Endodermal cell (in vitro differentiated cells): ENCODE results near the gene ENDOV. TPM values are rescaled to one million over a fixed set of nuclear protein-coding genes. Genes with fewer than 3 reads are reported as not detected.

Experiments used
- DNase-seq: peaks from one replicate; pipeline ENCODE4 v3.0.0-alpha.2; 2017
- H3K27ac ChIP-seq: 2 replicates; pipeline ENCODE4 v1.5.1; 2013; ENCODE audit warnings: mild to moderate bottlenecking, low read depth, low read length, moderate library complexity
- H3K27me3 ChIP-seq: 2 replicates; pipeline ENCODE4 v1.6.1; 2013; ENCODE audit warnings: mild to moderate bottlenecking, low read length, moderate library complexity; ENCODE audit not compliant: insufficient read depth, control insufficient read depth, poor library complexity, severe bottlenecking
- H3K36me3 ChIP-seq: 2 replicates; pipeline ENCODE4 v1.7.0; 2013; ENCODE audit warnings: mild to moderate bottlenecking, low read length, moderate library complexity; ENCODE audit not compliant: control insufficient read depth, insufficient read depth
- H3K4me1 ChIP-seq: one replicate; pipeline ENCODE4 v1.7.0; 2013; ENCODE audit warnings: low read length; ENCODE audit not compliant: control insufficient read depth, insufficient read depth
- H3K4me3 ChIP-seq: 2 replicates; pipeline ENCODE4 v1.5.1; 2013; ENCODE audit warnings: mild to moderate bottlenecking, low read length, moderate library complexity
- H3K9ac ChIP-seq: 2 replicates; pipeline ENCODE4 v1.6.1; 2013; ENCODE audit warnings: mild to moderate bottlenecking, low read length, moderate library complexity; ENCODE audit not compliant: poor library complexity, severe bottlenecking; ENCODE audit errors: extremely low read depth
- H3K9me3 ChIP-seq: 2 replicates; pipeline ENCODE4 v1.6.1; 2013; ENCODE audit warnings: mild to moderate bottlenecking, low read length, moderate library complexity; ENCODE audit not compliant: control insufficient read depth
- H3K27ac Mint-ChIP-seq: 2 replicates; pipeline ENCODE4 v1.8.0; 2020; ENCODE audit warnings: mixed read lengths
- H3K27me3 Mint-ChIP-seq: 2 replicates; pipeline ENCODE4 v1.8.0; 2021; ENCODE audit warnings: mild to moderate bottlenecking, mixed read lengths; ENCODE audit not compliant: insufficient read depth
- H3K36me3 Mint-ChIP-seq: 2 replicates; pipeline ENCODE4 v1.8.0; 2020; ENCODE audit warnings: low read depth, mixed read lengths
- H3K4me1 Mint-ChIP-seq: 2 replicates; pipeline ENCODE4 v1.8.0; 2020; ENCODE audit warnings: mixed read lengths
- H3K4me3 Mint-ChIP-seq: 2 replicates; pipeline ENCODE4 v1.8.0; 2020; ENCODE audit warnings: mild to moderate bottlenecking, moderate library complexity, mixed read lengths
- H3K9me3 Mint-ChIP-seq: 2 replicates; pipeline ENCODE4 v1.8.0; 2020; ENCODE audit warnings: mild to moderate bottlenecking, mixed read lengths
- WGBS, 2 experiments: methylation state at CpG; one replicate each; pipeline versions ENCODE4 v1.1.5 to v1.1.7; 2013; ENCODE audit warnings: missing lambda C conversion rate in 2 of 2, mixed read lengths in 1 of 2; ENCODE audit not compliant: insufficient coverage in 1 of 2, insufficient read length in 1 of 2; 5-methylcytosine and 5-hydroxymethylcytosine counted together
- total RNA-seq, 2 donors: library from RNA; stranded (reverse); fragmentation: NEBNext Ultra II Directional in 1 of 2; extraction: Animal tissue kit (Norgen Biotek cat#: 25700) in 1 of 2; gene quantifications; 2 replicates in 1 of 2; 3 replicates in 1 of 2; pipeline ENCODE4 v1.2.1, GENCODE V29; 2021
- TF ChIP-seq, protein P1 (sequence below): fragments of 200-600 bp; sonication (generic); conservative IDR thresholded peaks from 2 replicates; pipeline ENCODE4 v1.5.0; 2021; ENCODE audit warnings: antibody characterized with exemption, mild to moderate bottlenecking

Gene ENDOV
- total RNA-seq, 2 donors from 2014 or later: 38.8 to 47.1 TPM

DNA sequence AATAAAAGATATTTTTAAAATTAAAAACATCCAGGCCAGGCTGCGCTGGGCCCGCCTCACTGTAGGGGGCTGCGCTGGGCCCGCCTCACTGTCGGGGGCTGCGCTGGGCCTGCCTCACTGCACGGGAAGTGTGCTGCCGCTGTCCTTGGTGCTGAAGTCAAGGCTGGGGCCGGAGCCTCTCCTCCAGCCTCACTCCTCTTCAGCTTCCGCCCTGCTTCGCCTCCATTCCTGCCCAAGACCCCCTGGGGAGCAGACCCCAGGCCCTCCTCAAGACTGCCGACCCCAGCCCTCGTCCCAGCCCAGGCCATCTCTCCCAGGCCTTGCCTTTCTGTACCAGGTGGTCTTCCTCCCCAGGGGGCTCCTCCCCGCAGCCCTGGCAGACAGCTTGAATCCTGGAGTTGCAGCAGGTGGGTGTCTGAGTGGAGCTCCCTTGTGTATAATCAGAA lies 26.2 kb downstream of the ENDOV start:
- Mint-ChIP-seq H3K9me3 (no peaks in the 10 kb centered on the region), H3K36me3 (no peaks in the 10 kb centered on the region), H3K27ac (no peak overlapping the region), H3K4me3 (no peak overlapping the region), H3K4me1 (no peaks in the 10 kb centered on the region), H3K27me3 (peaks cover 17% of the 10 kb centered on the region)
- H3K27me3 ChIP-seq: peaks cover 32% of the 10 kb centered on the region
- TF ChIP-seq, protein P1, sequence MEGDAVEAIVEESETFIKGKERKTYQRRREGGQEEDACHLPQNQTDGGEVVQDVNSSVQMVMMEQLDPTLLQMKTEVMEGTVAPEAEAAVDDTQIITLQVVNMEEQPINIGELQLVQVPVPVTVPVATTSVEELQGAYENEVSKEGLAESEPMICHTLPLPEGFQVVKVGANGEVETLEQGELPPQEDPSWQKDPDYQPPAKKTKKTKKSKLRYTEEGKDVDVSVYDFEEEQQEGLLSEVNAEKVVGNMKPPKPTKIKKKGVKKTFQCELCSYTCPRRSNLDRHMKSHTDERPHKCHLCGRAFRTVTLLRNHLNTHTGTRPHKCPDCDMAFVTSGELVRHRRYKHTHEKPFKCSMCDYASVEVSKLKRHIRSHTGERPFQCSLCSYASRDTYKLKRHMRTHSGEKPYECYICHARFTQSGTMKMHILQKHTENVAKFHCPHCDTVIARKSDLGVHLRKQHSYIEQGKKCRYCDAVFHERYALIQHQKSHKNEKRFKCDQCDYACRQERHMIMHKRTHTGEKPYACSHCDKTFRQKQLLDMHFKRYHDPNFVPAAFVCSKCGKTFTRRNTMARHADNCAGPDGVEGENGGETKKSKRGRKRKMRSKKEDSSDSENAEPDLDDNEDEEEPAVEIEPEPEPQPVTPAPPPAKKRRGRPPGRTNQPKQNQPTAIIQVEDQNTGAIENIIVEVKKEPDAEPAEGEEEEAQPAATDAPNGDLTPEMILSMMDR: peak; percentile 56
- no peaks in the 10 kb centered on the region for H3K9me3 ChIP-seq
- WGBS, 2 experiments: 16 to 22% methylated on average over 6 to 14 of the region's 14 CpGs
- H3K9ac ChIP-seq: no peak overlapping the region
- DNase-seq: peak; percentile 98
- no peak overlapping the region for H3K27ac ChIP-seq
- no peaks in the 10 kb centered on the region for H3K36me3 ChIP-seq
- no peaks in the 10 kb centered on the region for H3K4me1 ChIP-seq
- H3K4me3 ChIP-seq: no peak overlapping the region

- Histone ChIP-seq H3K9me3 (no peaks in the 10 kb centered on the region), H3K27me3 (peaks cover 32% of the 10 kb centered on the region), H3K36me3 (no peaks in the 10 kb centered on the region), H3K9ac (no peak overlapping the region), H3K27ac (no peak overlapping the region), H3K4me1 (no peaks in the 10 kb centered on the region), H3K4me3 (no peak overlapping the region)
- Mint-ChIP-seq H3K4me3 (no peak overlapping the region), H3K9me3 (no peaks in the 10 kb centered on the region), H3K27me3 (peaks cover 17% of the 10 kb centered on the region), H3K27ac (no peak overlapping the region), H3K4me1 (no peaks in the 10 kb centered on the region), H3K36me3 (no peaks in the 10 kb centered on the region)
- no peak for DNase-seq
- WGBS, 2 experiments: 81 to 93% methylated on average over 6 to 14 of the region's 14 CpGs
- TF ChIP-seq, protein P1: no peak
Measured at GRCh38 chr17:80441598-80442322, 26.8 kb downstream of the ENDOV start.

- Mint-ChIP-seq H3K27me3 (peaks cover 17% of the 10 kb centered on the region), H3K9me3 (no peaks in the 10 kb centered on the region), H3K4me1 (no peaks in the 10 kb centered on the region), H3K27ac (no peak overlapping the region), H3K4me3 (no peak overlapping the region), H3K36me3 (no peaks in the 10 kb centered on the region)
- DNase-seq: no peak
- no peaks in the 10 kb centered on the region for H3K4me1 ChIP-seq
- H3K9ac ChIP-seq: no peak overlapping the region
- no peak overlapping the region for H3K27ac ChIP-seq
- TF ChIP-seq, protein P1: no peak
- peaks cover 32% of the 10 kb centered on the region for H3K27me3 ChIP-seq
- no peak overlapping the region for H3K4me3 ChIP-seq
- WGBS, 2 experiments: 79 to 82% methylated on average over 5 to 12 of the region's 12 CpGs
- H3K9me3 ChIP-seq: no peaks in the 10 kb centered on the region
- H3K36me3 ChIP-seq: no peaks in the 10 kb centered on the region
Measured at GRCh38 chr17:80442323-80442659, 27.3 kb downstream of the ENDOV start.
